ENCODE data around the gene TEKT4. TPM values are rescaled to one million over a fixed set of nuclear protein-coding genes. Genes with fewer than 3 reads are reported as not detected.
"Not testable (repeated sequence)": the region's sequence is repeated elsewhere in the genome, so short reads cannot be mapped to it uniquely, and the experiment has no call there.

Gene TEKT4
- total RNA-seq, 4 donors from 2014 or later = not detected

- no peak overlapping the region for H3K4me3 ChIP-seq (ENCODE audit: low read depth, poor library complexity, severe bottlenecking)
- no peak for DNase-seq (ENCODE audit: low spot score in 2 of 2)
- intact Hi-C loops (cut with DNase I; ENCODE audit: low total_unique reads) = no loop called here
- no peak for TF ChIP-seq POLR2A (IDR thresholded peaks at IDR 0.05)
- TF ChIP-seq CTCF (IDR thresholded peaks at IDR 0.05) = no peak
- WGBS, 2 donors = 25 to 39% methylated on average over 4 of the region's 4 CpGs
These were observed 19.0 kb downstream of the TEKT4 start for GRCh38 chr2:94890234-94890633.

GRCh38 chr2:94895273-94895672, 24.0 kb downstream of the TEKT4 start:
- WGBS, 2 donors = 49 to 56% methylated on average over 7 of the region's 7 CpGs
- H3K4me3 ChIP-seq (ENCODE audit: low read depth, poor library complexity, severe bottlenecking); intact Hi-C loops (cut with DNase I; ENCODE audit: low total_unique reads); DNase-seq (ENCODE audit: low spot score in 2 of 2): not testable (repeated sequence)

- H3K4me3 ChIP-seq (ENCODE audit: low read depth, poor library complexity, severe bottlenecking); intact Hi-C loops (cut with DNase I; ENCODE audit: low total_unique reads); DNase-seq (ENCODE audit: low spot score in 2 of 2): not testable (repeated sequence)
- WGBS, 2 donors = 63 to 84% methylated on average over 2 to 4 of the region's 4 CpGs
These were observed 35.7 kb downstream of the TEKT4 start for GRCh38 chr2:94906976-94907375.

- TF ChIP-seq POLR2A (IDR thresholded peaks at IDR 0.05) (no peak), CTCF (IDR thresholded peaks at IDR 0.05) (no peak)
- H3K4me3 ChIP-seq (ENCODE audit: low read depth, poor library complexity, severe bottlenecking) = no peak overlapping the region
- WGBS, 2 donors = 73 to 81% methylated on average over 11 of the region's 11 CpGs
- intact Hi-C loops (cut with DNase I; ENCODE audit: low total_unique reads) = no loop called here
- DNase-seq (ENCODE audit: low spot score in 2 of 2) = no peak
These were observed 52.0 kb downstream of the TEKT4 start for GRCh38 chr2:94923196-94923595.

- DNase-seq (ENCODE audit: low spot score in 2 of 2); H3K4me3 ChIP-seq (ENCODE audit: low read depth, poor library complexity, severe bottlenecking); intact Hi-C loops (cut with DNase I; ENCODE audit: low total_unique reads): not testable (repeated sequence)
- WGBS, 2 donors = 18 to 30% methylated on average over 2 of the region's 2 CpGs
These were observed 53.8 kb downstream of the TEKT4 start for GRCh38 chr2:94924999-94925398.

Other genes starting within 250 kb of the TEKT4 start
- gene MAL, start 154.3 kb downstream of the TEKT4 start, total RNA-seq = 10 to 100 TPM in 2 of 4 donors, 1 to 10 TPM in 2; 5.7 to 24.8 (median 9.4) TPM

Data from lower leg skin (tissue), 4 donors.